ENCODE measurements around the gene GREB1. TPM values are rescaled to one million over a fixed set of nuclear protein-coding genes. Genes with fewer than 3 reads are reported as not detected.

GREB1 gene
- total and polyA plus RNA-seq, 2 experiments from 2014 or later = 5.7 to 6.4 TPM

DNA sequence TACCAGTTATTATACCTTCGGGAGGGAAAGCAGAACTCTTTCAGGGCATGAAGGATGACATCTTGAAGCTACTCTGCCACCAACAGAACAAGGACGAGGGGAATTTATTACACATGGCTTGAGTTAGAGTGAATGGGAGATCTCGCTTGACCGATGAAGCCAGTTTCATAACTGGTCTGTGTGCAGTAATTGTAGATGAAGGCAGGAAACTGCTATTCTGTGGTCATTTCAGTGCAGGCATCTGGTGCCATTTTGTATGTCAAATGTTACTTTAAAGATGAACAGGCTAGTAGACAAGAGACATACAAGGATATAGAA, 20.5 kb downstream of the GREB1 start:
- TF ChIP-seq, protein P1, sequence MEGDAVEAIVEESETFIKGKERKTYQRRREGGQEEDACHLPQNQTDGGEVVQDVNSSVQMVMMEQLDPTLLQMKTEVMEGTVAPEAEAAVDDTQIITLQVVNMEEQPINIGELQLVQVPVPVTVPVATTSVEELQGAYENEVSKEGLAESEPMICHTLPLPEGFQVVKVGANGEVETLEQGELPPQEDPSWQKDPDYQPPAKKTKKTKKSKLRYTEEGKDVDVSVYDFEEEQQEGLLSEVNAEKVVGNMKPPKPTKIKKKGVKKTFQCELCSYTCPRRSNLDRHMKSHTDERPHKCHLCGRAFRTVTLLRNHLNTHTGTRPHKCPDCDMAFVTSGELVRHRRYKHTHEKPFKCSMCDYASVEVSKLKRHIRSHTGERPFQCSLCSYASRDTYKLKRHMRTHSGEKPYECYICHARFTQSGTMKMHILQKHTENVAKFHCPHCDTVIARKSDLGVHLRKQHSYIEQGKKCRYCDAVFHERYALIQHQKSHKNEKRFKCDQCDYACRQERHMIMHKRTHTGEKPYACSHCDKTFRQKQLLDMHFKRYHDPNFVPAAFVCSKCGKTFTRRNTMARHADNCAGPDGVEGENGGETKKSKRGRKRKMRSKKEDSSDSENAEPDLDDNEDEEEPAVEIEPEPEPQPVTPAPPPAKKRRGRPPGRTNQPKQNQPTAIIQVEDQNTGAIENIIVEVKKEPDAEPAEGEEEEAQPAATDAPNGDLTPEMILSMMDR (IDR thresholded peaks at IDR 0.05; ENCODE audit: poor library complexity) = no peak
- TF ChIP-seq EZH2phosphoT487 (IDR thresholded peaks at IDR 0.05; ENCODE audit: low read depth, severe bottlenecking, unreplicated experiment) (no peak), EZH2 (IDR thresholded peaks at IDR 0.05; ENCODE audit: borderline replicate concordance) (no peak)
- no peak for DNase-seq (ENCODE audit: low spot score)
- H3K9me2 ChIP-seq (replicated peaks; ENCODE audit: insufficient read depth) = no peaks in the 10 kb centered on the region
- peak overlapping the region; percentile 5 for H3K4me2 ChIP-seq
- no peaks in the 10 kb centered on the region for H3K79me2 ChIP-seq
- 60% methylated on average over 4 of the region's 4 CpGs for WGBS (ENCODE audit: low lambda C conversion rate, missing lambda C conversion rate)
- H2AFZ ChIP-seq = peak overlapping the region; percentile 28
- H4K20me1 ChIP-seq (ENCODE audit: insufficient read depth, poor library complexity, severe bottlenecking) = no peaks in the 10 kb centered on the region
- no peaks in the 10 kb centered on the region for H3K9me3 ChIP-seq (ENCODE audit: low read depth)
- H3K27me3 ChIP-seq = no peaks in the 10 kb centered on the region
- no peaks in the 10 kb centered on the region for H3K36me3 ChIP-seq (replicated peaks; ENCODE audit: insufficient read depth, low read depth)
- no peak overlapping the region for H3K4me3 ChIP-seq
- no peak overlapping the region for H3K27ac ChIP-seq
- H3K4me1 ChIP-seq (ENCODE audit: insufficient read depth) = peaks cover 14% of the 10 kb centered on the region

DNA sequence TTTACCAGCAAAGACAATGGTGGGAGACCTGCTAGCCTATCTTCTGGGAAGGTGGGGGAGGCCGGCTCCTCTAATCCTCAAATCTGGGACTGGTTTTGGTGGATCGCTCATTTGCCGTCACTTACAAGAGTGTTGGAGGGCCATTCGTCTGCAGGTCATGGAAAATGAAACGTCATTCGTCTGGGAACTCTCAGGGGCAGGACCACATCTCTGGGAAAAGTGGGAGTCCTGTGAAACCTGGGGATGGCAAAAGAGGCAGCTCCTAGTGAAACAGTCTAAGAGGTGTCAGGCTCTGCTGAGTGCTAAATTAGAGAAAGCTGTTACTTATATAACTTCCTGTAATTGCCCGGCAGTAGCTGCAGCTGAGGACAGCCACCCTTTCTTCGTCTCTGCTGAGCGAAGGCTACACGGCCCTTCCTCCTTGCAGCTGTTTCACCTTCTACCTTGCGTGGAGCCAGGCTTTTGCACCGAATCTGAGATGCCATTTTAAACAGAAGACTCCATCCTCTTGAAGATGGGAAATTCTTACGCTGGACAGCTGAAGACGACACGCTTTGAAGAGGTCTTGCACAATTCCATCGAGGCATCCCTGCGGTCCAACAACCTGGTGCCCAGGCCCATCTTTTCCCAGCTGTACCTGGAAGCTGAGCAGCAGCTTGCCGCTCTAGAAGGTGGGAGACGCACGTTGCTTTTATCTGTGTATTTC, 22.4 kb downstream of the GREB1 start:
- H2AFZ ChIP-seq = no peak overlapping the region
- H3K36me3 ChIP-seq (replicated peaks; ENCODE audit: insufficient read depth, low read depth) = no peaks in the 10 kb centered on the region
- H3K79me2 ChIP-seq = no peaks in the 10 kb centered on the region
- no peak overlapping the region for H3K4me2 ChIP-seq
- no peak overlapping the region for H3K27ac ChIP-seq
- TF ChIP-seq EZH2phosphoT487 (IDR thresholded peaks at IDR 0.05; ENCODE audit: low read depth, severe bottlenecking, unreplicated experiment) (no peak), EZH2 (IDR thresholded peaks at IDR 0.05; ENCODE audit: borderline replicate concordance) (no peak)
- TF ChIP-seq, protein P1 (IDR thresholded peaks at IDR 0.05; ENCODE audit: poor library complexity) = no peak
- no peaks in the 10 kb centered on the region for H4K20me1 ChIP-seq (ENCODE audit: insufficient read depth, poor library complexity, severe bottlenecking)
- no peaks in the 10 kb centered on the region for H3K9me3 ChIP-seq (ENCODE audit: low read depth)
- H3K27me3 ChIP-seq = no peaks in the 10 kb centered on the region
- peaks cover 15% of the 10 kb centered on the region for H3K4me1 ChIP-seq (ENCODE audit: insufficient read depth)
- DNase-seq (ENCODE audit: low spot score) = no peak
- no peak overlapping the region for H3K4me3 ChIP-seq
- WGBS (ENCODE audit: low lambda C conversion rate, missing lambda C conversion rate) = 87% methylated on average over 20 of the region's 20 CpGs
- no peaks in the 10 kb centered on the region for H3K9me2 ChIP-seq (replicated peaks; ENCODE audit: insufficient read depth)

DNA sequence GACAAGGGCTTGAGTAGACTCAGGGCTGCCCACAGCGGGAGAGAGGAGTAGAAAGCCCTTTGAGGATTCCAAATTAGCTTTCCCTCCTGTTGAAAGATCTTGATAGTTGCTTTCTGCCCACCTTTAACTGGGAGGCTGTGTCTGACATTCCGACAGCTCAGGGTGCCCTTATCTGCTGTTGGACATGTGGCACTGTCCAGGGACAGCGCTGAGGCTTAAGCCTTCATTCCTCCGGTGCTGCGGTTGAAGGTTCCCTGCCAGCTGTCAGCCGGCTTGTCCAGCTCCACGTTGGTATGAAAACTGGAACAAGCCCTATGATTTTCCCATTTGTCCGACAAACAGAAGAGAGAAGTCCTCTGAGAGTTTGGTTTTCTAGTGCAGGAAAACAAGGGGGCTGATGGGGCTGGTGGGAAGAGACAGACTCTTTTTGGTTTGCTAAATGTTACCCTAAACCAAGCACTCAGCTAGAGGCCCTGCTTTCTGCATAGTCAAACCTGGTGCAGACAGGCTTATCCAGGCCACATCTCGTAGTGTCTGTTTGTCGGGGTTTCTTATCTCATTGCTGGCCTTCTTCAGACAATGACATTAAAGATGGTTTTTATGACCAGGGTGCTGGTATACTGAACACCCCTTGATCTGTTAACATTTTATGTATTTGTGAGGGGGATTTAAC, 24.5 kb downstream of the GREB1 start:
- Histone ChIP-seq H3K4me1 (ENCODE audit: insufficient read depth) (peaks cover 15% of the 10 kb centered on the region), H3K9me3 (ENCODE audit: low read depth) (no peaks in the 10 kb centered on the region), H3K27ac (peak overlapping the region; percentile 29), H3K79me2 (no peaks in the 10 kb centered on the region), H3K27me3 (no peaks in the 10 kb centered on the region), H3K9me2 (replicated peaks; ENCODE audit: insufficient read depth) (no peaks in the 10 kb centered on the region), H4K20me1 (ENCODE audit: insufficient read depth, poor library complexity, severe bottlenecking) (no peaks in the 10 kb centered on the region), H3K4me3 (no peak overlapping the region), H3K36me3 (replicated peaks; ENCODE audit: insufficient read depth, low read depth) (no peaks in the 10 kb centered on the region), H2AFZ (no peak overlapping the region), H3K4me2 (peak overlapping the region; percentile 39)
- 37% methylated on average over 10 of the region's 10 CpGs for WGBS (ENCODE audit: low lambda C conversion rate, missing lambda C conversion rate)
- TF ChIP-seq EZH2 (IDR thresholded peaks at IDR 0.05; ENCODE audit: borderline replicate concordance) (no peak), EZH2phosphoT487 (IDR thresholded peaks at IDR 0.05; ENCODE audit: low read depth, severe bottlenecking, unreplicated experiment) (no peak)
- TF ChIP-seq, protein P1 (IDR thresholded peaks at IDR 0.05; ENCODE audit: poor library complexity) = no peak
- DNase-seq (ENCODE audit: low spot score) = no peak

Data from hepatocyte (in vitro differentiated cells).